HG03442 (cell line): ENCODE measurements around the gene ATP10B.
"Not testable (repeated sequence)": the region's sequence is repeated elsewhere in the genome, so short reads cannot be mapped to it uniquely, and the experiment has no call there.

ENCODE experiments used
- ATAC-seq: cut with Tn5 transposase; IDR thresholded peaks from one replicate; pipeline ENCODE4 v1.9.1; 2021; ENCODE audit warnings: mild to moderate bottlenecking, moderate library complexity; ENCODE audit not compliant: unreplicated experiment

The ATP10B gene

DNA sequence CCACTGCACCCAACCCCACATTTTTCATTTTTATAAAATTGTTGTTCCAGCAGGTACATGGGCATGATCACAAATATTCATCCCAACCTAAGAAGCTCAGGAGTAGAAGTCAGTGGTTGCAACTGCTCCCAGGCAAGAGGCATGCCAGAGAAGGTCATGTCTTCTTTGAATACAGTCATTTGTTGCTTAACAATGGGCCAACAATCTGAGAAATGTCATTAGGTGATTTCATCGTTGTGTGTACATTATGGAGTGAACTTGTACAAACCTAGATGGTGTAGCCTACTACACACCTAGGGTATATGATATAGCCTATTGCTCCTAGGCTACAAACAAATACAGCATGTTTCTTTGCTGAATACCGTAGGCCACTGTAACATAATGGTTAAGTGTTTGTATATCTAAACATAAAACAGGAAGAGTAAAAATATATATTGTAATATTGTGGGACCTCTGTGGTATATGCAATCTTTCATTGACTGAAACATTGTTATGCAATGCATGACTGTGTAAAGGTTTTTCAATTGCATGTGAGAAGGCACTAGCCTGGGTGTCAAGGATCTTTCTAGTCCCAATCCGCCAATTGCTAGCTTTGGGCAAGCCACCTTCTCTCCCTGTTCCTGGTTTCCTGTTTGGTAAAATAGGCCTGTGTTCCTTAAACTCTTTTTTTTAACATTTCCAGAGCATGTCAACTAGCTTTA, 27.6 kb downstream of the ATP10B start:
- ATAC-seq = no peak

- ATAC-seq = not testable (repeated sequence)
These were observed 39.0 kb downstream of the ATP10B start for GRCh38 chr5:160812996-160813395.

DNA sequence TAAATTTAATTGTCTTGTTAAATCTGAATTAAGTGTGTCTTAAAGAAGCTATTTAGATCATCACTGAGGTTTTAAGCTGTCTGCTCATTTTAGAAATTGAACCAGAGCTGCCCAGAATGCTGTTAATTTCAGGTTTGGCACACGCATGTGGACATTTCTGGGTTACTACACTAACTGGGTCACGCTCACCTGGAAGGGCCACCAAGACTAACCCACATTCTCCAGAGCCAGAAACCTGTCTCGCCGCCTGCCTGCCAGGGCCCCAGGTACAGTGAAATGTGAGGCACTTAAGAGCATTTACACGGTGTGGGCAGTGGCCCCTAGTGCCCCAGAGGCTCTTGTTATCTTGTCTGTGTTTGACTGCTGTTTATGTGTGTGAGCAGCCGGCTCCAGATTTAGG, 46.6 kb downstream of the ATP10B start:
- no peak for ATAC-seq

DNA sequence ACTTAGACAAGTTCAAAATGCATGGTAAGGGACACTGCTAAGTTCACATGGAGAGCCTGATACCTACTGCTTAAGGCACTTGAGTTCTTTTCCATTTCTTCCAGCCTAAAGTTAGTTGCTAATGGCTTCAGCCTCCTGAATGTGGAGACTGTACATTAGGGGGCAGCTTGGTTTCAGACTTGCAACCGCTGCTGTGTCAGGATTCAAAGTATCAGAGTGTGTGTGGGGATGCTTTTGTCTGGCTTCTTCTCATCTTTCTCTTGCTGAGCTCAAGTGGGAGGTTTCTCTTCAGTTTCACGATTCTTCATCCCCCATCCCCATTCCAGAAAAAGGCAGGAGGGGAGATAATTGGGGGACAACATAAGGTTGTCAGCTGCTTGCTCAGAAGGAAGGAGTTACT, 49.4 kb downstream of the ATP10B start:
- no peak for ATAC-seq

- no peak for ATAC-seq
These were observed 51.4 kb downstream of the ATP10B start for GRCh38 chr5:160800375-160801275.

GRCh38 chr5:160799184-160799583, 52.8 kb downstream of the ATP10B start:
- ATAC-seq = peak; percentile 90

DNA sequence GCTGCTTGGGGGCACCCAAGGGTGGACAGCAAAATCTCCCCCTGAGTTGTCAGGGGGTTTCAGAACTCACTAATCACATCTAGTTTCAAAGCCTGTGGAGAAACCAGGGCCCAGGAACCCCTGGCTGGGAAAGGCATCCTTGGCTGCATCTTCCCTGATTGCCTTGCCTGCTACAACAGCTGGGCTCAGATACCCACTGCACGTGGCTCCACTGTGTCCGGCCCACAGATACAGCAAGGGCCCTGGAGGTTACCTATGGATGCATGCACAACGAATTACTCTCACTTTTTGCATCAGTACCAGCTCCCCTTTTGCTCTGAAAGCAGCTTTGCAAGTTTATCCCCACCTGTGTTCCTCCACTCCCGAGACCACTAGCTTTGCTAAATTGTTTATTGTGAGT, 55.0 kb downstream of the ATP10B start:
- ATAC-seq = no peak

DNA sequence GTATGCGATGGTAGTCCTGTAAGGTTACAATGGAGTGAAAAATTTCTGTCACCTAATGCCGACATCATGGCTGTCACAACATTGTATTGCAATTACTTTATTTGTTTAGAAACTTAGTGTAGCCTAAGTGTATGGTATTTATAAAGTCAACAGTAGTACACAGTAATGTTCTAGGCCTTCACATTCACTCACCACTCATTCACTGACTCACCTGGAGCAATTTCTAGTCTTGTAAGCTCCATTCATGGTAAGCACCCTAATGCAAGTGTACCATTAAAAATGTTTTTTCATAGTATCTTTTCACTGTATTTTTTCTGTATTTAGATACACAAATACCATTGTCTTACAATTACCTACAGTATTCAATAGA, 58.5 kb downstream of the ATP10B start:
- ATAC-seq = no peak

DNA sequence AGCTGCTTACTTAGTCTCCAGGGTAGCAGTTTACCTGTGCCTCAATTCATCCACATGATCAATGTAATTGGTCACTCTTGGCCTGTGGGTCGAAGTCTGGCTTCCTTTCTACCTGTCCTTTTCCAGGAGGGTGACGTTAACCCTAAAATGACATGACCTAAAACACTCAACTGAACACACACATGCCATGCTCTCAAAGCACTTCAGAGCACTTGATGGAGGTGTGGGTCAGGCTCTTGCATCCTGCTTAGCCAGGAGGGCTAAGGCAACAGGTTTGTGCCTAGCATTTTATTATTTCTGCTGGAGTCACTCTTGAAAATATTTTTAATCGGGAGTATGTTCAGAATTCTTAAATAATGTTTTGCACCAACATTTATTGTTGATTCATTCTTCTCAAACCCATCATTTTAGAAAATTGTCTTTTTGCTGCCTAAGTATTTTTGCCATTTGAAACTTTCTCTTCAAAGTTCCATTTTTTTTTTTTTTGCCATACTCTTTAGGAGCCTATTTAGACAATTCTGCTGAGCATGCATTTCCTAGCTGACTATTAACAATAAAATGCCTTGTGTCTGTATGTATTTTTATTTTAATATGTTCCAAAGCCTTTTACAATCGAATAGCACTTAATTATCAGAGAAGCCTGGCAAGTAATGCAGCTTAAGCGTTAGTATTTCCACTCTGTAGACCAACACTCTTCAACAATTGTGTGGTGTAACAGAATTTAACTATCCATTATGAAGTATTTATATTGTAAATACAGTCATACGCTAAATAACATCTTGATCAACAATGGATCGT, 59.1 kb downstream of the ATP10B start:
- ATAC-seq = no peak

DNA sequence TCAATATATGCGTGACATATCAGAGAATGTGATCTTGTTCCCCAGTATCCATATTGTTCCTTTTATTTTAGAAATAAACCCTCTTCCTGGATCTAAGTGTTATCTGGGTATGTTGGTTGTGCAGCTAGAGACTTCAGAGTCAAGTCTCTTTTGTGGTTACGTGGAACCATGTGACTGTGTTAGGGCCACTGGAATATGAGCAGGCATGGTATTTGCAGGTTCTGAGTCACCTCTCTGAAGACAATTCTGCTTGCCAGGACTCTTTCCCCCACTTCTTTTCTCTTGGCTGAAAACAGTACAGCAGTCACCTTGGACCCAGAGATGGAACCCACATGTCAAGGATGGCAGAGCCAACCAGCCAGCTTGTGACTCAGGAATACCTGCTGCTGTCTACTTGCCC, 59.7 kb downstream of the ATP10B start:
- ATAC-seq = no peak

GRCh38 chr5:160789219-160789859, 62.7 kb downstream of the ATP10B start:
- ATAC-seq = no peak

- no peak for ATAC-seq
These were observed 63.8 kb downstream of the ATP10B start for GRCh38 chr5:160788102-160788660.

- peak; percentile 69 for ATAC-seq
These were observed 64.8 kb downstream of the ATP10B start for GRCh38 chr5:160787240-160787639.

DNA sequence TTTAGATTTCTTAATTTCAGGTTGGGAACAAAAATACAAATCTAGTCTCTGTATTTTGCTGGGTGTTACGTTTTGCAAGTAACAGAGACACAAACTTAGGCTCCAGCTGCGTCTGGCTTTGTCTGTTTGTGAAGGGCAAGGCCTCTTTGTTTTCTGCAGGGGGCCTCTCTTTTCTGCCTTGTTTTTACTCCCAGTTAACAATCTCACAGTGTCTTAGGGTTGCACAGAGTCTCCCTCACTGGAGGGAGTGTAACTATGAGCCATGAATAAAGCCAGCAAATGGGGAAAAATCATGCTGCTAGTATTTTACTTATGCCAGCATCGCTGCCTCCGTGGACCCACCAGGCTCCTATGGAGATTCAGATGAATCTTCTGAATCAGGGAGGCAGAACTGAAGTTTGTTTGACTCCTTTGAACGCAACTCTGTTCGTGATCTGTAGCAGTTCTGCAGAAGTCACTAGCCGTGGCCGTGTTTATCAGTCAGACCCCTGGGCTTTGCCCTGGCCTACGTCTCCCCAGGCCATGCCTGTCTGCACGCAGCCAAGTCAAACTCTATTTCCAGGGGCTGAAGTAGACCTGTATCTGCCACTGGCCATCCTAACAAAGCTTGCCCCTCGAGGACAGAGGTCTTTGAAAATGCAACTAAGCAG, 77.2 kb downstream of the ATP10B start:
- no peak for ATAC-seq

DNA sequence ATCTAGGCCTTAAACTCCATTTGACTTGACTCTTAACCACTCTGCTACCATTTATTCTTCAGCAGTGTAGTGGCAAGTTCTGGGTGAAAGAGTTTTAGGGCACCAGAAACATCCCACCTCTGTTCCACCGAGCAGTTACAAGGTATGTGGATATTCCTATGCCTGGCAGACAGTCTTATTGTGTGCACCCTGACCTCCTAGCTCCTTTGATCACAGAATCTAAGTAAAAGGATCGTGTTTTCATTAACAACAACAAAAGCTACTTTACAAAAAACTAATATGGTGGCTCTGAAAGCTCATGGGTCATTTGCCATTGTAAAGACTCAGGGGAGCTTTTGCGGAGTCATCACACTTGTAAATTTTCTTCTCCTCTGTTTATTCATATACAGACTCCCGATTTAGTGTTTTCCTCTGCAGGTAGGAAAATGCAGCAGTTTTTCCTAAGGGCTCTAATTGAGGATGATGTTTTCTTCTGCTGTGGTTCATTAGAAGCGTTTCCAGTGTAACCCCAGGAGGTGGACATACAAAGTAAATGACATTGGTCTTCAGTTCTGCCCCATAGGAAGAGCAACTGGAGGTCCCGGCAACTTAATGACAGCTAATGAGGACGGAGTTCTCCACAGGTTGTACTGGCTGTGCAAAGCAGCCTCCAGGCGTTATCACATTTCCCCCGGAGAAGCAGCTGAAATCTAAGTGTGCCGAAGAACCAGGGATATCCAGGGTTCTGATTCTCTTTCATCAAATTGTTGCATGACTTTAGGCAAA, 78.2 kb downstream of the ATP10B start:
- ATAC-seq = no peak

DNA sequence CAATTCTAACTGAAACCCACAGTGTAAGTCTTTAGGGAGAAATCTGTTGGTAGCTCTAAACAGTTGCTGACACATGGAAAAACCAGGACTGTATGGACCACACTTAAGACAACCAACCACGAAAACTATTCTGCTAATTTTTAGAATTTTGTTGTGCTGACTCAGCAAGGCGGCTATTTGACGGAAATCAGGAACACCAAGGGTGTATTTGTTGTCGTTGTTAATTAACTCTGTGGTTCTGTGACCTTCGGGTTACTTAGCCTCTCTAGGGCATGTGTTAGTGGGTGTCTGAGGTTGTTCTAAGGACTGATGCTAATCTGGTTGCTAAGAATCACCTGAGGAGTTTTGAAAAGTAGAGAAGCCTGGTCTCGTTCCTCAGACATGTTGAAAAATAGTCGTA, 79.2 kb downstream of the ATP10B start:
- no peak for ATAC-seq

GRCh38 chr5:160770718-160771117, 81.3 kb downstream of the ATP10B start:
- no peak for ATAC-seq

DNA sequence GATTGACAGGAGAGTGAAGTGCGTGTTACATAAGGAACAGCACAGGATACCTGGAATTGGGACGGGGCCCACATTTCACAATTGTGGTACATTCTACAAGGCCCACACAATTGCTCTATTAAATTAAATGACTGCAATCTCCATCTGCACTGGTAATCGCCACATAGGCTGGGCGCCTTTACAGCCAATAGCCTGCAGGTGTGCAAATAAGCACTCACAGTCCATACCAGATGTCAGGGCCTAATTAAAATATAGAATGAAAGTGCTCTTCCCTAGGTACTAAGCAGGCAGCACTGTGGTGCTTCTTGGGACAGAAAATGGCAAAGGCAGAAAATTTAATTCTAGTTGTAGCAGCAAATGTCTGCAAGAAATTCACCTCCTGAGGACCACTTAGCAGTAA, 82.7 kb downstream of the ATP10B start:
- no peak for ATAC-seq

- no peak for ATAC-seq
These were observed 84.9 kb downstream of the ATP10B start for GRCh38 chr5:160767062-160767461.
